ENCODE results near the gene CLEC6A.
"Not testable (repeated sequence)": the region's sequence is repeated elsewhere in the genome, so short reads cannot be mapped to it uniquely, and the experiment has no call there.

The CLEC6A gene

GRCh38 chr12:8455727-8456360 is at the start of gene CLEC6A:
Gene CLEC6A (plus strand): TSS chr12:8455962. CDS start chr12:8456112, 150 bp downstream.
- DNase-seq: no peak

GRCh38 chr12:8419576-8419975 is 36.2 kb upstream of the CLEC6A start:
- not testable (repeated sequence) for DNase-seq

GRCh38 chr12:8420506-8420905 is 35.3 kb upstream of the CLEC6A start:
- no peak for DNase-seq

- not testable (repeated sequence) for DNase-seq
These were observed 11.1 kb upstream of the CLEC6A start for GRCh38 chr12:8444536-8445278.

- no peak for DNase-seq
These were observed 10.0 kb upstream of the CLEC6A start for GRCh38 chr12:8445731-8446130.

GRCh38 chr12:8446642-8447547 is 8.9 kb upstream of the CLEC6A start:
- DNase-seq: no peak

GRCh38 chr12:8449355-8449859 is 6.4 kb upstream of the CLEC6A start:
- no peak for DNase-seq

GRCh38 chr12:8452036-8452435 is 3.7 kb upstream of the CLEC6A start:
- no peak for DNase-seq

GRCh38 chr12:8453021-8453513 is 2.7 kb upstream of the CLEC6A start:
- DNase-seq: no peak

GRCh38 chr12:8453796-8454195 is 2.0 kb upstream of the CLEC6A start:
- no peak for DNase-seq

- no peak for DNase-seq
These were observed 491 bp upstream of the CLEC6A start for GRCh38 chr12:8455271-8455670.

- DNase-seq: no peak
These were observed 5.7 kb downstream of the CLEC6A start for GRCh38 chr12:8461426-8461825.

GRCh38 chr12:8465301-8465996 is 9.7 kb downstream of the CLEC6A start:
- no peak for DNase-seq

- no peak for DNase-seq
These were observed 10.5 kb downstream of the CLEC6A start for GRCh38 chr12:8466241-8466640.

- DNase-seq: no peak
These were observed 15.3 kb downstream of the CLEC6A start for GRCh38 chr12:8471090-8471489.

- no peak for DNase-seq
These were observed 19.9 kb downstream of the CLEC6A start for GRCh38 chr12:8475508-8476203.

- peak; percentile 57 for DNase-seq
These were observed 26.9 kb downstream of the CLEC6A start for GRCh38 chr12:8482571-8483061.

GRCh38 chr12:8483079-8483478 is 27.3 kb downstream of the CLEC6A start:
- no peak for DNase-seq

- no peak for DNase-seq
These were observed 36.1 kb downstream of the CLEC6A start for GRCh38 chr12:8491646-8492530.

- peak; percentile 69 for DNase-seq
These were observed 37.3 kb downstream of the CLEC6A start for GRCh38 chr12:8493084-8493483.

- not testable (repeated sequence) for DNase-seq
These were observed 39.9 kb downstream of the CLEC6A start for GRCh38 chr12:8495671-8496070.
